BE2C (cell line): ENCODE measurements around the gene PROCA1.

Experiments used
- DNase-seq: peaks from one replicate; pipeline ENCODE4 v3.0.0-alpha.2; 2020
- H3K27me3 ChIP-seq: fragments of 250-450 bp; sonication (Bioruptor Pico); 2 replicates; pipeline ENCODE4 v1.5.1; 2020; ENCODE audit warnings: mild to moderate bottlenecking
- H3K36me3 ChIP-seq: fragments of 250-450 bp; sonication (Bioruptor Pico); 2 replicates; pipeline ENCODE4 v1.5.1; 2020; ENCODE audit warnings: mild to moderate bottlenecking
- H3K4me1 ChIP-seq: fragments of 250-450 bp; sonication (Bioruptor Pico); 2 replicates; pipeline ENCODE4 v1.5.1; 2020
- H3K4me3 ChIP-seq: 2 replicates; pipeline ENCODE4 v1.5.1; 2011; ENCODE audit warnings: low read depth, low read length
- H3K9me3 ChIP-seq: fragments of 250-450 bp; sonication (Bioruptor Pico); 2 replicates; pipeline ENCODE4 v1.5.1; 2020
- TF ChIP-seq, protein P1 (sequence below): IDR thresholded peaks from 2 replicates; pipeline ENCODE4 v1.5.1; 2012; ENCODE audit warnings: mild to moderate bottlenecking, low read depth, low read length

Gene PROCA1

DNA sequence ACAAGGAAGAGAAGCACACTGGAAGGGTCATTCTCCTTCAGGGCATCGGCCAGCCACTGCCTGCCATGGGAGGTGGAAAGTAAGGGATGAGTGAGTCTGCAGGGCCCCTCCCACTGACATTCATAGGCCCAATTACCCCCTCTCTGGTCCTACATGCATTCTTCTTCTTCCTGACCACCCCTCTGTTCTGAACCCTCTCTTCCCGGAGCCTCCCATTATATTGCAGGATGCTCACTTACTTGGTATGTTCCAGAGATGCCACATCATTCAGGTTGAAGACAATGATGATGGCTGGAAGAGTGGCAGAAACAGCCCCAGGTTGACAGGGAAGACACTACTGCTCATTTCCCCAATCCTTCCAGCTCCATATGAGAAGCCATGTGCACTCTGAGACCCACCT lies 3.5 kb upstream of the PROCA1 start:
- DNase-seq, result no peak
- Histone ChIP-seq H3K4me1 (no peaks in the 10 kb centered on the region), H3K36me3 (peaks cover 4% of the 10 kb centered on the region), H3K27me3 (no peaks in the 10 kb centered on the region), H3K9me3 (no peaks in the 10 kb centered on the region), H3K4me3 (no peak overlapping the region)
- TF ChIP-seq, protein P1, sequence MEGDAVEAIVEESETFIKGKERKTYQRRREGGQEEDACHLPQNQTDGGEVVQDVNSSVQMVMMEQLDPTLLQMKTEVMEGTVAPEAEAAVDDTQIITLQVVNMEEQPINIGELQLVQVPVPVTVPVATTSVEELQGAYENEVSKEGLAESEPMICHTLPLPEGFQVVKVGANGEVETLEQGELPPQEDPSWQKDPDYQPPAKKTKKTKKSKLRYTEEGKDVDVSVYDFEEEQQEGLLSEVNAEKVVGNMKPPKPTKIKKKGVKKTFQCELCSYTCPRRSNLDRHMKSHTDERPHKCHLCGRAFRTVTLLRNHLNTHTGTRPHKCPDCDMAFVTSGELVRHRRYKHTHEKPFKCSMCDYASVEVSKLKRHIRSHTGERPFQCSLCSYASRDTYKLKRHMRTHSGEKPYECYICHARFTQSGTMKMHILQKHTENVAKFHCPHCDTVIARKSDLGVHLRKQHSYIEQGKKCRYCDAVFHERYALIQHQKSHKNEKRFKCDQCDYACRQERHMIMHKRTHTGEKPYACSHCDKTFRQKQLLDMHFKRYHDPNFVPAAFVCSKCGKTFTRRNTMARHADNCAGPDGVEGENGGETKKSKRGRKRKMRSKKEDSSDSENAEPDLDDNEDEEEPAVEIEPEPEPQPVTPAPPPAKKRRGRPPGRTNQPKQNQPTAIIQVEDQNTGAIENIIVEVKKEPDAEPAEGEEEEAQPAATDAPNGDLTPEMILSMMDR, result no peak

DNA sequence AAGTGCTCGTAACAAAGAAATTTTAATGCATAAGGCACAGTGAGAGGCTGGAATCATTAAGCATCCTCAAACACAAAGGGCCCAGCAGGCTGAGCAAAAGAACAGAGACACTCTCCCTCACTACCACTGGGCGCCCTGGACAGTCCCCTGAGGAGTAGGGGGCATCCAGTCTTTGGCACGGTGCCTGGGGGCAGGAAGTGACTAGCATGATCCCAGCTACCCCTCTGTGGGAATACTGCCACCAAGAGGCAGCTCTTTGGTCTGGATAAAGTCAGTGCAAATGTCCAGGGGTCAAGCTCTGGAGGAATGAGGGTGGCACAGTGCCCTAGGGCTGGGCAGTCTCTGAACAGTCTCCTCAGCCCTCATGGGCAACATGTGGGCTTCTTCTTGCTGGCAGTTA lies 2.6 kb upstream of the PROCA1 start:
- TF ChIP-seq, protein P1, result no peak
- Histone ChIP-seq H3K36me3 (no peaks in the 10 kb centered on the region), H3K9me3 (no peaks in the 10 kb centered on the region), H3K4me3 (no peak overlapping the region), H3K4me1 (no peaks in the 10 kb centered on the region), H3K27me3 (no peaks in the 10 kb centered on the region)
- DNase-seq, result no peak

GRCh38 chr17:28712705-28713415 lies 1.2 kb upstream of the PROCA1 start:
- Histone ChIP-seq H3K27me3 (no peaks in the 10 kb centered on the region), H3K9me3 (no peaks in the 10 kb centered on the region), H3K36me3 (no peaks in the 10 kb centered on the region), H3K4me1 (no peaks in the 10 kb centered on the region), H3K4me3 (no peak overlapping the region)
- DNase-seq, result no peak
- TF ChIP-seq, protein P1, result no peak

GRCh38 chr17:28712032-28712704 lies 480 bp upstream of the PROCA1 start:
- TF ChIP-seq, protein P1, result no peak
- Histone ChIP-seq H3K9me3 (no peaks in the 10 kb centered on the region), H3K4me1 (no peaks in the 10 kb centered on the region), H3K36me3 (no peaks in the 10 kb centered on the region), H3K4me3 (no peak overlapping the region), H3K27me3 (no peaks in the 10 kb centered on the region)
- no peak for DNase-seq

GRCh38 chr17:28710861-28711722 lies 596 bp downstream of the PROCA1 start:
- H3K36me3 ChIP-seq, result no peaks in the 10 kb centered on the region

More at GRCh38 chr17:28710861-28711722, 596 bp downstream of the PROCA1 start:
- Histone ChIP-seq H3K9me3 (no peaks in the 10 kb centered on the region), H3K4me1 (no peaks in the 10 kb centered on the region), H3K27me3 (no peaks in the 10 kb centered on the region), H3K4me3 (peak overlapping the region; percentile 36)
- DNase-seq, result peak; percentile 89
- TF ChIP-seq, protein P1, result no peak
